GM12892 (cell line): ENCODE measurements around the gene ATAT1.

Experiments
- POLR2AphosphoS5 ChIP-seq: IDR thresholded peaks from 2 replicates; pipeline ENCODE4 v1.6.1; 2011; ENCODE audit warnings: low read depth, low read length, control low read depth
- TAF1 ChIP-seq: IDR thresholded peaks from 2 replicates; pipeline ENCODE4 v1.6.1; 2011; ENCODE audit warnings: low read depth, mild to moderate bottlenecking, control low read depth, low read length, borderline replicate concordance

DNA sequence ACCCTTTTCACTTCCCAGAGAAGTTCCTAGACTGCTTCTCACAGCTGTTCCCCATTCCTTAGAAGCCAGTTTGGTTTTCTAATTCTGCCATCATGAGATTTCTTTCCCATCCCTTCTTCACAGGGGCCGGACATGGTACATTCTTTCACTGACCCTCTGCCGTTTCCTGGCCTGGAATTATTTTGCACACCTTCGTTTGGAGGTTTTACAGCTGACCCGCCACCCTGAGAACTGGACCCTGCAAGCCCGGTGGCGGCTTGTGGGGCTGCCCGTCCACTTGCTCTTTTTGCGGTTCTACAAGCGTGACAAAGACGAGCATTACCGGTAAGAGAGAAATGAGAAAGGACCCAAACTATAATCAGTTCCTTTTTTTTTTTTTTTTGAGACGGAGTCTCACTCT lies 24.5 kb downstream of the ATAT1 start:
- TF ChIP-seq TAF1 (no peak), POLR2AphosphoS5 (no peak)
